Sigmoid colon (tissue), 7 donors: ENCODE data around the gene NUDCD2. TPM values are rescaled to one million over a fixed set of nuclear protein-coding genes. Genes with fewer than 3 reads are reported as not detected.

Experiments used
- DNase-seq: peaks from one replicate; pipeline ENCODE4 v3.0.0-alpha.2; 2019
- H3K27ac ChIP-seq, 4 donors: fragments of 200-600 bp; sonication (generic); one replicate each; pipeline ENCODE4 v1.5.1; 2016 to 2019; ENCODE audit warnings: mild to moderate bottlenecking in 1 of 4
- H3K27me3 ChIP-seq, 3 donors: fragments of 200-600 bp; sonication (generic); one replicate each; pipeline ENCODE4 v1.5.1; 2019; ENCODE audit warnings: mild to moderate bottlenecking in 1 of 3
- H3K36me3 ChIP-seq, 4 donors: fragments of 200-600 bp; sonication (generic); one replicate each; pipeline ENCODE4 v1.5.1; 2016 to 2019
- H3K4me1 ChIP-seq, 4 donors: fragments of 200-600 bp; sonication (generic); one replicate each; pipeline ENCODE4 v1.5.1; 2017 to 2019
- H3K4me3 ChIP-seq, 4 donors: fragments of 200-600 bp; sonication (generic); one replicate each; pipeline ENCODE4 v1.5.1; 2017 to 2019; ENCODE audit warnings: mild to moderate bottlenecking in 2 of 4, moderate library complexity in 1 of 4
- H3K9me3 ChIP-seq, 4 donors: fragments of 200-600 bp in 3 of 4; sonication (generic) in 3 of 4; one replicate each; pipeline versions ENCODE4 v1.5.1 to v1.6.1; 2013 to 2019
- EP300 ChIP-seq, 4 donors: sonication (generic); formaldehyde crosslinking; IDR thresholded peaks; one replicate each; pipeline ENCODE4 v1.6.1; 2017; ENCODE audit warnings: antibody characterized with exemption in 4 of 4
- POLR2A ChIP-seq, 2 donors: fragments of 450-650 bp; IDR thresholded peaks; one replicate each; pipeline ENCODE4 v1.6.1; 2016; ENCODE audit warnings: antibody characterized with exemption in 2 of 2, mild to moderate bottlenecking in 2 of 2, moderate library complexity in 2 of 2
- POLR2AphosphoS5 ChIP-seq, 4 donors: sonication (generic); formaldehyde crosslinking; IDR thresholded peaks; one replicate each; pipeline ENCODE4 v1.6.1; 2017; ENCODE audit warnings: antibody characterized with exemption in 4 of 4
- WGBS, 2 donors: extraction: QIAGEN DNeasy Blood & Tissue Kit; methylation state at CpG; one replicate each; pipeline ENCODE4 v1.1.7; 2013; 5-methylcytosine and 5-hydroxymethylcytosine counted together
- intact Hi-C: fragments of 100-400 bp; cut with DNase I; formaldehyde crosslinking; loops from one replicate; pipeline ENCODE4 v1.15.1; 2023
- polyA plus RNA-seq, 3 donors: library from polyadenylated mRNA; stranded (reverse); fragments of 200-250 nt; gene quantifications; one replicate each; pipeline ENCODE4 v1.2.3, GENCODE V29; 2013
- total RNA-seq, 4 donors: library from RNA; depleted of rRNA; stranded (reverse); fragments of >200 nt; gene quantifications; one replicate each; pipeline ENCODE4 v1.1.0, GENCODE V29; 2016
- TF ChIP-seq, protein P1 (sequence below), 4 experiments: fragments of 450-650 bp in 3 of 4; fragments of 200-600 bp in 1 of 4; IDR thresholded peaks; one replicate each; pipeline ENCODE4 v1.5.1; 2016 to 2019; ENCODE audit warnings: antibody characterized with exemption in 4 of 4, mild to moderate bottlenecking in 3 of 4, moderate library complexity in 2 of 4
- donor health status: healthy with polysubstance abuse.
- donor health status: Bipolar disorder and iron deficiency.
- donor health status: healthy.

NUDCD2 gene
- total and polyA plus RNA-seq, 7 donors: 3.3 to 13.2 (median 8.4) TPM

DNA sequence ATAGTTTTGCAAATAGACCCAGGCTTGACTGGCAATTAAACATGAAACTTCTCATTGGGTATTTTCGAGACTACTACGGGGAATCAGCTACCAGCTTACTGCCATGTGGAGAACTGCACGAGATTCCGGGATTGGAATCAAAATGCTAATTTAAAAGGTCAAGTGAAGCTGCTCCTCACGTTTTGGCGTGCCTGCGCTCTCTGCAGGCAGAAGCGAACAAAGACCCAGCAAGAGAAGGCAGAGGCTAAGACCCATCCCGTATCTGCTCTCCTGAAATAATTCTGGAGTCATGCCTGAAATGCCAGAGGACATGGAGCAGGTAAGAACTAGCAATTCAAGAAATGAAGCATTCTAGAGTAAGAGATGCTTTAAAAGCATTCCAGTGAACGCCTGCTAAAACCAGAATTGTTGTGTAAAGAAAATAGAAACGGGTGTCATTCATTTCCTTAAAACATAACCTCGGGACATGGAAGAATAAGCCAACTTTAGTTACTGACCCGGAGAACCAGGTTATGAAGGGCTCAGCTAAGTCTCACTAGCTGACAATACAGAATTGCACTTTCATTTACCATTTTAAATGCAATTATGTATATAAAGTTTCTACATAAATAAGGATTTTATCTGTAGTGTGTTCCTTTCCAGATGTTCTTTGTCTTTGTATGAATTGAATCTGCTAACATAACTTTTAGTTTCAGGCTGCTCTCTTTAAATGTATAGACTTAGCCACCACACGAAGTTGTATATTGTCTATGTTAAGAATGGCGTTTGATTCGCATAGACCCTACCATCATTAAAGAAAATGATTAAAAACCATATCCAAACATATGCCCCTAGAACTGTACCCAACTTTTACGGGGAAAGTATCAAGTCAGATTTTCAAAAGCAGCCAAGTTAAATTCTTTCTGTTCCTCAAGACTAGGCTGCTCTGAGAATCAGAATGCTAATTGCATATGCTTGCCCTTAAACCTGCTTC, 43.5 kb upstream of the NUDCD2 start:
- Histone ChIP-seq H3K36me3 (no peaks in the 10 kb centered on the region), H3K27me3 (no peaks in the 10 kb centered on the region), H3K4me1 (peaks cover 0 to 42% (median 26%) of the 10 kb centered on the region in 4 donors), H3K27ac (peak overlapping the region; percentile 89 to 98 (median 95)), H3K4me3 (peak overlapping the region; percentile 63 to 94 (median 74)), H3K9me3 (no peaks in the 10 kb centered on the region)
- intact Hi-C loops: loop anchor here (2.0 kb wide), 1 partner anchor 67 kb away; the partner anchor contains the start of gene CCNG1
- TF ChIP-seq POLR2AphosphoS5 (IDR thresholded peaks at IDR 0.05): peak; percentile 18 to 69 (median 64)
- TF ChIP-seq EP300 (IDR thresholded peaks at IDR 0.05): no peak
- TF ChIP-seq, protein P1, sequence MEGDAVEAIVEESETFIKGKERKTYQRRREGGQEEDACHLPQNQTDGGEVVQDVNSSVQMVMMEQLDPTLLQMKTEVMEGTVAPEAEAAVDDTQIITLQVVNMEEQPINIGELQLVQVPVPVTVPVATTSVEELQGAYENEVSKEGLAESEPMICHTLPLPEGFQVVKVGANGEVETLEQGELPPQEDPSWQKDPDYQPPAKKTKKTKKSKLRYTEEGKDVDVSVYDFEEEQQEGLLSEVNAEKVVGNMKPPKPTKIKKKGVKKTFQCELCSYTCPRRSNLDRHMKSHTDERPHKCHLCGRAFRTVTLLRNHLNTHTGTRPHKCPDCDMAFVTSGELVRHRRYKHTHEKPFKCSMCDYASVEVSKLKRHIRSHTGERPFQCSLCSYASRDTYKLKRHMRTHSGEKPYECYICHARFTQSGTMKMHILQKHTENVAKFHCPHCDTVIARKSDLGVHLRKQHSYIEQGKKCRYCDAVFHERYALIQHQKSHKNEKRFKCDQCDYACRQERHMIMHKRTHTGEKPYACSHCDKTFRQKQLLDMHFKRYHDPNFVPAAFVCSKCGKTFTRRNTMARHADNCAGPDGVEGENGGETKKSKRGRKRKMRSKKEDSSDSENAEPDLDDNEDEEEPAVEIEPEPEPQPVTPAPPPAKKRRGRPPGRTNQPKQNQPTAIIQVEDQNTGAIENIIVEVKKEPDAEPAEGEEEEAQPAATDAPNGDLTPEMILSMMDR (IDR thresholded peaks at IDR 0.05): peak in 1 of 4 experiments; percentile 29
- WGBS, 2 donors: 1% methylated on average over 17 of the region's 17 CpGs
- peak; percentile 82 for DNase-seq

DNA sequence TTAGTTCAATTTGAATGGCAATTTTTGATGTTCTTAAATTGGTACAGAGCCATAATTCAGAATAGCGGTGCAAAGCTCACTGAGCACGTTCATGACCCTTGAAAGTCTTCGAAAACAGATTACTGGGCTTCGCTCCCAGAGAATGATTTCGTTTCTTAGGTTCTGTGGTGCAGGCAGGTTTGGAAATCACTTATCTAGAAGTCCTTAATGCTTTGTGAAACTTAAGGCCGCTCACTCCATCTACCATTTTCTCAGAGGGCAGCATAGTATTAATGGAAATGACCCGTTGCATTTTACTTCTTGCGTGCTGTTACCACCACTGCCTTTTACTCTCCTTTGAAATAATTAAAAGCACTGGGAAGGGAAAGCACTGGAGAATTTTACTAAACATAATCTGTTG, 42.6 kb upstream of the NUDCD2 start:
- 77 to 83% methylated on average over 8 of the region's 8 CpGs for WGBS, 2 donors
- DNase-seq: no peak
- TF ChIP-seq EP300 (IDR thresholded peaks at IDR 0.05) (no peak), POLR2AphosphoS5 (IDR thresholded peaks at IDR 0.05) (no peak), POLR2A (IDR thresholded peaks at IDR 0.05) (no peak)
- TF ChIP-seq, protein P1 (IDR thresholded peaks at IDR 0.05): no peak
- no peaks in the 10 kb centered on the region for H3K9me3 ChIP-seq
- peaks cover 0 to 34% (median 18%) of the 10 kb centered on the region in 4 donors for H3K4me1 ChIP-seq
- H3K27ac ChIP-seq: peak overlapping the region; percentile 89 to 98 (median 95)
- no peaks in the 10 kb centered on the region for H3K27me3 ChIP-seq
- peak overlapping the region; percentile 63 to 94 (median 74) for H3K4me3 ChIP-seq
- intact Hi-C loops: no loop called here
- no peaks in the 10 kb centered on the region for H3K36me3 ChIP-seq

DNA sequence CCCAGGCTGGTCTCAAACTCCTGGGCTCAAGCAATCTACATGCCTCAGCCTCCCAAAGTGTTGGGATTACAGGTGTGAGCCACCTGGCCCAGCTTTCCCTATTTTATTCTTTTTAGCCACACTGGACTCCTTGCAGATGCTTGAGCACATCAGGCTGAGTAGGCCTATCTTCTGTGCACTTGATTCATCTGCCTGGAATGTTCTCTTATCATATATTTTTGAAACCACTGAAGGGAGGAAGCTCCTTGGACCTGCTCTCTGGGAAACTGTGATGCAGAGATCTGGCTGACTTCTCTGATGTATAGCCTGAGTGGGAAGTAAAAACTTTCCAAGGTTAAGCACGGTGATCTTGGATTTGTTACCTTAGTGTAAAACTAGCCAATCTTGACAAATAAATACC, 39.0 kb upstream of the NUDCD2 start:
- Histone ChIP-seq H3K9me3 (no peaks in the 10 kb centered on the region), H3K36me3 (no peaks in the 10 kb centered on the region), H3K27me3 (no peaks in the 10 kb centered on the region), H3K27ac (no peak overlapping the region), H3K4me3 (no peak overlapping the region), H3K4me1 (peaks cover 0 to 16% (median 7%) of the 10 kb centered on the region in 4 donors)
- DNase-seq: no peak
- intact Hi-C loops: no loop called here
- TF ChIP-seq, protein P1 (IDR thresholded peaks at IDR 0.05): no peak
- TF ChIP-seq POLR2A (IDR thresholded peaks at IDR 0.05): no peak
- TF ChIP-seq POLR2AphosphoS5 (IDR thresholded peaks at IDR 0.05): no peak
- 94 to 98% methylated on average over 1 of the region's 1 CpG for WGBS, 2 donors

DNA sequence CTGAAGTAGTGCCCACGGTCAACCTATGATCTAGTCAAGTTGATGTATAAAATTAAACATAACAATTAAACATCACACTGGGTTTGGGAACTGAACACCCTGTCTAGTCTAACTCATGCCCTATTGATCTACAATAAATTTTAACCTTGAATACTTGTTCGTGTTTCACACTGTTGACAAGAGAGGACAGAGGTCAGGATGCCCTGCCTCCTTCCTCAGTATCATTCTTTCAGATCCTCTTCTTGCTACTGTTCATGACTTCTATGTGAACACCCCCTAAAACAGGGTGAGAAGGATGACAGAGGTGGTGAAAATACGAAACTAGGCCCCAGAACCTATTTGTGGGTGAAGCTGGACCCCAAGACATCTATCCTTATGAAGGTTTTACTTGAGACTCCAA, 37.4 kb upstream of the NUDCD2 start:
- Histone ChIP-seq H3K4me1 (peaks cover 0 to 2% (median under 1%) of the 10 kb centered on the region in 4 donors), H3K27me3 (no peaks in the 10 kb centered on the region), H3K4me3 (no peak overlapping the region), H3K27ac (no peak overlapping the region), H3K36me3 (no peaks in the 10 kb centered on the region), H3K9me3 (no peaks in the 10 kb centered on the region)
- intact Hi-C loops: no loop called here
- no peak for DNase-seq
- 76 to 88% methylated on average over 3 of the region's 3 CpGs for WGBS, 2 donors
- no peak for TF ChIP-seq POLR2AphosphoS5 (IDR thresholded peaks at IDR 0.05)
- TF ChIP-seq EP300 (IDR thresholded peaks at IDR 0.05): no peak
- TF ChIP-seq POLR2A (IDR thresholded peaks at IDR 0.05): no peak
- TF ChIP-seq, protein P1 (IDR thresholded peaks at IDR 0.05): no peak
